MM.1S (cell line): ENCODE measurements around the gene CCBE1.
A peak's percentile ranks its signal among the peaks of the same experiment; 100 is the strongest.

Experiments
- DNase-seq: peaks from one replicate; pipeline ENCODE4 v3.0.0-alpha.2; 2015
- H2AFZ ChIP-seq: fragments of 300-600 bp; sonication (generic); 2 replicates; pipeline ENCODE4 v1.6.0; 2016; ENCODE audit warnings: antibody characterized with exemption, low read length
- H3F3A ChIP-seq: fragments of 300-600 bp; sonication (generic); 2 replicates; pipeline ENCODE4 v1.6.1; 2016; ENCODE audit warnings: mild to moderate bottlenecking, antibody characterized with exemption, low read length, moderate library complexity, mixed read lengths; ENCODE audit not compliant: insufficient read depth
- H3K27ac ChIP-seq: fragments of 300-600 bp; sonication (generic); 2 replicates; pipeline ENCODE4 v1.5.1; 2016; ENCODE audit warnings: mild to moderate bottlenecking, low read length
- H3K27me3 ChIP-seq: fragments of 300-600 bp; sonication (generic); replicated peaks from 2 replicates; pipeline ENCODE4 v1.6.0; 2016; ENCODE audit warnings: low read length; ENCODE audit not compliant: insufficient read depth
- H3K36me3 ChIP-seq: fragments of 300-600 bp; sonication (generic); replicated peaks from 2 replicates; pipeline ENCODE4 v1.6.1; 2016; ENCODE audit warnings: mild to moderate bottlenecking, low read length, mixed read lengths; ENCODE audit not compliant: insufficient read depth
- H3K4me1 ChIP-seq: fragments of 300-600 bp; sonication (generic); 2 replicates; pipeline ENCODE4 v1.6.1; 2016; ENCODE audit warnings: low read length, mixed read lengths
- H3K4me2 ChIP-seq: fragments of 300-600 bp; sonication (generic); 2 replicates; pipeline ENCODE4 v1.6.0; 2016; ENCODE audit warnings: low read depth, low read length
- H3K4me3 ChIP-seq: fragments of 300-600 bp; sonication (generic); 2 replicates; pipeline ENCODE4 v1.5.1; 2016; ENCODE audit warnings: low read length, mixed read lengths
- H3K79me2 ChIP-seq: fragments of 300-600 bp; sonication (generic); 2 replicates; pipeline ENCODE4 v1.6.1; 2016; ENCODE audit warnings: mixed run types, low read length, mixed read lengths
- H3K9ac ChIP-seq: fragments of 300-600 bp; sonication (generic); 2 replicates; pipeline ENCODE4 v1.6.1; 2016; ENCODE audit warnings: low read length, mixed read lengths
- H3K9me2 ChIP-seq: fragments of 300-600 bp; sonication (generic); replicated peaks from 2 replicates; pipeline ENCODE4 v1.6.1; 2016; ENCODE audit warnings: mild to moderate bottlenecking, low read length, mixed read lengths; ENCODE audit not compliant: insufficient read depth
- H3K9me3 ChIP-seq: fragments of 300-600 bp; sonication (generic); replicated peaks from 2 replicates; pipeline ENCODE4 v1.6.1; 2016; ENCODE audit warnings: mild to moderate bottlenecking, low read length, mixed read lengths; ENCODE audit not compliant: insufficient read depth
- H4K20me1 ChIP-seq: fragments of 300-600 bp; sonication (generic); 2 replicates; pipeline ENCODE4 v1.6.1; 2016; ENCODE audit warnings: mild to moderate bottlenecking, low read length, moderate library complexity, mixed read lengths; ENCODE audit not compliant: insufficient read depth
- EZH2 ChIP-seq: fragments of 300-600 bp; sonication (generic); optimal IDR thresholded peaks from 2 replicates; pipeline ENCODE3; 2017; ENCODE audit warnings: low read depth, mild to moderate bottlenecking, antibody characterized with exemption, low read length, mixed read lengths
- EZH2phosphoT487 ChIP-seq: fragments of 300-600 bp; sonication (generic); IDR thresholded peaks from 2 replicates; pipeline ENCODE4 v1.6.1; 2018; ENCODE audit warnings: antibody characterized with exemption, low read length
- TF ChIP-seq, protein P1 (sequence below): fragments of 300-600 bp; sonication (generic); IDR thresholded peaks from 2 replicates; pipeline ENCODE4 v1.5.1; 2016; ENCODE audit warnings: antibody characterized with exemption, low read length, mixed read lengths

CCBE1 gene

DNA sequence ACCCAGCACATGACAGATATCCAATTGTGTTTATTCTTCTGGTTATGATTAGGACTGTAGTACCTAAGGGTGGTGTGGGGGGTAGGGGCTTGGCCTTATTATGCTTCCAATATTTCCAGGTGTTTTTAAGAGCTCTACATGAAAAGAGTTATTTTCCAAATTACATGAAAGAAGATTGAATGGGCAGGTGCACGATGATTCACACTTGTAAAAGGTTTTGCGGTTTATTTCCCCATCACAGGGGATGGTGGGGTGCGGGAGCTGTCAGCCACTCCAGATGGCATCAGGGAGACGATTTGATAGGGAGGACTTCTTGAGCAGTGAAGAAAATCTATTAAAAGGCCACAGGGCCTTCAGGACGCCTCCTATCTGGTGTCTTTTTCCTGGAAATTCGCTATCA is 15.1 kb upstream of the CCBE1 start:
- no peaks in the 10 kb centered on the region for H3F3A ChIP-seq
- H4K20me1 ChIP-seq, result no peaks in the 10 kb centered on the region
- H3K9ac ChIP-seq, result no peak overlapping the region
- DNase-seq, result no peak
- no peaks in the 10 kb centered on the region for H3K79me2 ChIP-seq
- H3K4me3 ChIP-seq, result no peak overlapping the region
- no peaks in the 10 kb centered on the region for H3K9me2 ChIP-seq
- H2AFZ ChIP-seq, result no peak overlapping the region
- H3K27me3 ChIP-seq, result no peaks in the 10 kb centered on the region
- H3K36me3 ChIP-seq, result no peaks in the 10 kb centered on the region
- no peaks in the 10 kb centered on the region for H3K9me3 ChIP-seq
- TF ChIP-seq EZH2 (no peak), EZH2phosphoT487 (no peak)
- TF ChIP-seq, protein P1, sequence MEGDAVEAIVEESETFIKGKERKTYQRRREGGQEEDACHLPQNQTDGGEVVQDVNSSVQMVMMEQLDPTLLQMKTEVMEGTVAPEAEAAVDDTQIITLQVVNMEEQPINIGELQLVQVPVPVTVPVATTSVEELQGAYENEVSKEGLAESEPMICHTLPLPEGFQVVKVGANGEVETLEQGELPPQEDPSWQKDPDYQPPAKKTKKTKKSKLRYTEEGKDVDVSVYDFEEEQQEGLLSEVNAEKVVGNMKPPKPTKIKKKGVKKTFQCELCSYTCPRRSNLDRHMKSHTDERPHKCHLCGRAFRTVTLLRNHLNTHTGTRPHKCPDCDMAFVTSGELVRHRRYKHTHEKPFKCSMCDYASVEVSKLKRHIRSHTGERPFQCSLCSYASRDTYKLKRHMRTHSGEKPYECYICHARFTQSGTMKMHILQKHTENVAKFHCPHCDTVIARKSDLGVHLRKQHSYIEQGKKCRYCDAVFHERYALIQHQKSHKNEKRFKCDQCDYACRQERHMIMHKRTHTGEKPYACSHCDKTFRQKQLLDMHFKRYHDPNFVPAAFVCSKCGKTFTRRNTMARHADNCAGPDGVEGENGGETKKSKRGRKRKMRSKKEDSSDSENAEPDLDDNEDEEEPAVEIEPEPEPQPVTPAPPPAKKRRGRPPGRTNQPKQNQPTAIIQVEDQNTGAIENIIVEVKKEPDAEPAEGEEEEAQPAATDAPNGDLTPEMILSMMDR, result no peak
- no peak overlapping the region for H3K27ac ChIP-seq
- no peaks in the 10 kb centered on the region for H3K4me1 ChIP-seq
- no peak overlapping the region for H3K4me2 ChIP-seq

DNA sequence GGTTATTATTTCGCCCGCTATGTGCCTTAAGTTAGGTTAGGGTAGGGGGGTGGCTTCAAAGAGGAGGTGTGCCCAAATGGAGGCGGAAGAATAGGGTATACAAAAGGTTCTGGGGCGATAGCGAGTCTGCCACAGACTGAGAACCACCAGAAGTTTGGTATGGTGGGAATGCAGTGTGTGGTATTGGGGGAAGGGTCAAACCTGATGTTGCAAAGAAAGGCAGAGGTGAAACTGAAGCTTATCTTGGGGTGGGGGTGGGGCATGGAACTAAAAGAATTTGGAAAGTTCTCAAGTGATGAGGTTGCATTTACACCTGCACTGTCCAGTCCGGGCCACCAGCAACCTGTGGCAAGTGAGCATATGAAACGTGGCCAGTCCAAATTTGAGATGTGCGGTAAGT is 11.8 kb upstream of the CCBE1 start:
- Histone ChIP-seq H3K36me3 (no peaks in the 10 kb centered on the region), H3K4me2 (no peak overlapping the region), H3K4me1 (no peaks in the 10 kb centered on the region), H3K79me2 (no peaks in the 10 kb centered on the region), H2AFZ (no peak overlapping the region), H3K9me3 (no peaks in the 10 kb centered on the region), H3K4me3 (no peak overlapping the region), H3K27ac (no peak overlapping the region), H4K20me1 (no peaks in the 10 kb centered on the region), H3K27me3 (no peaks in the 10 kb centered on the region), H3K9me2 (no peaks in the 10 kb centered on the region), H3K9ac (no peak overlapping the region), H3F3A (no peaks in the 10 kb centered on the region)
- no peak for DNase-seq
- TF ChIP-seq EZH2phosphoT487, result no peak
- TF ChIP-seq, protein P1, result no peak
- no peak for TF ChIP-seq EZH2

DNA sequence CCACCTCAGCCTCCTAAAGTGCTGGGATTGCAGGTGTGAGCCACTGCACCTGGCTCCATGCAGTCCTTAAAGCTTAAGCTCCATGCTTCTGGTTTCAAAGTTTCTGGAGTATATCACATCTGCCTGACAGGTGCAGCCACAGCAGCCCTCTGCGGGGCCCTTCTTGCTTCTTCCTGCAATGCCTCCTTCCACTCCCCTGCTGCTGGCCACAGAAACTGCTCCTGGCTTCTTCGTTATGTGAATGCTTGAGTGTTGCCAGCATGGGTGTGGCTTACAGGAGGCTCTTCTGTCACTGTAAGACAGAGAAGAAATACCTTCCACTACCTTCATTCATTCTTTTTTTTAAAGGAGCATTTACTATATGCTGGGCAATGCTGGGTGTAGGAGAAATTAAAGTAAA is 10.1 kb upstream of the CCBE1 start:
- H3K4me3 ChIP-seq, result no peak overlapping the region
- H3F3A ChIP-seq, result no peaks in the 10 kb centered on the region
- no peaks in the 10 kb centered on the region for H3K36me3 ChIP-seq
- no peaks in the 10 kb centered on the region for H3K4me1 ChIP-seq
- no peak overlapping the region for H3K4me2 ChIP-seq
- H3K27me3 ChIP-seq, result no peaks in the 10 kb centered on the region
- no peak overlapping the region for H3K27ac ChIP-seq
- H3K9me2 ChIP-seq, result no peaks in the 10 kb centered on the region
- no peaks in the 10 kb centered on the region for H4K20me1 ChIP-seq
- no peak overlapping the region for H2AFZ ChIP-seq
- H3K79me2 ChIP-seq, result no peaks in the 10 kb centered on the region
- no peak for TF ChIP-seq EZH2phosphoT487
- no peak for TF ChIP-seq EZH2
- TF ChIP-seq, protein P1, result no peak
- peak; percentile 30 for DNase-seq
- H3K9ac ChIP-seq, result no peak overlapping the region
- no peaks in the 10 kb centered on the region for H3K9me3 ChIP-seq
